IMR-90 (cell line): ENCODE measurements around the gene DCLK1.

ENCODE experiments used
- SMC3 ChIP-seq: fragments of 150-350 bp; IDR thresholded peaks from 2 replicates; pipeline ENCODE4 v1.6.1; 2016; ENCODE audit warnings: low read depth, mild to moderate bottlenecking, antibody characterized with exemption, low read length, moderate library complexity
- TF ChIP-seq, protein P1 (sequence below): conservative IDR thresholded peaks from 2 replicates; pipeline ENCODE4 v1.5.1; 2012; ENCODE audit warnings: mild to moderate bottlenecking, low read depth, low read length, improper control_type of control experiment

DNA sequence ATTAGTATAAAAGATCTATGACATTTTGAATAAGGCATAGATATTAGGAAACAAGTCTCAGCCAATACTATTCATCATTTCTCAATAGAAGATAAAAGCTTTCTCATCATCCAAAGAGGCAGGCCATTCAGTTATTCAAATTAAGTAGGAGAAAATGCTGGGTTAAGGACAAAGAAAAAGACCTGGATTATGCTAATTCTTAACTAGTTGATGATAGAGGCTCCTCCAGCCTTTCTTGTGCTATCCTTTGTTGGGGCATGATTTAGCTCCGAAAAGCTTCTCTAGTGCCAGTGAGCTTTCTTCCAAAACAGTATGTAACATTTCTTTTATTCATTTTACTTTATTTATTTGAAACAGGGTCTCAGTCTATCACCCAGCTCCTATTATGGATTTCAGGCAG, 223.0 kb downstream of the DCLK1 start:
- TF ChIP-seq, protein P1, sequence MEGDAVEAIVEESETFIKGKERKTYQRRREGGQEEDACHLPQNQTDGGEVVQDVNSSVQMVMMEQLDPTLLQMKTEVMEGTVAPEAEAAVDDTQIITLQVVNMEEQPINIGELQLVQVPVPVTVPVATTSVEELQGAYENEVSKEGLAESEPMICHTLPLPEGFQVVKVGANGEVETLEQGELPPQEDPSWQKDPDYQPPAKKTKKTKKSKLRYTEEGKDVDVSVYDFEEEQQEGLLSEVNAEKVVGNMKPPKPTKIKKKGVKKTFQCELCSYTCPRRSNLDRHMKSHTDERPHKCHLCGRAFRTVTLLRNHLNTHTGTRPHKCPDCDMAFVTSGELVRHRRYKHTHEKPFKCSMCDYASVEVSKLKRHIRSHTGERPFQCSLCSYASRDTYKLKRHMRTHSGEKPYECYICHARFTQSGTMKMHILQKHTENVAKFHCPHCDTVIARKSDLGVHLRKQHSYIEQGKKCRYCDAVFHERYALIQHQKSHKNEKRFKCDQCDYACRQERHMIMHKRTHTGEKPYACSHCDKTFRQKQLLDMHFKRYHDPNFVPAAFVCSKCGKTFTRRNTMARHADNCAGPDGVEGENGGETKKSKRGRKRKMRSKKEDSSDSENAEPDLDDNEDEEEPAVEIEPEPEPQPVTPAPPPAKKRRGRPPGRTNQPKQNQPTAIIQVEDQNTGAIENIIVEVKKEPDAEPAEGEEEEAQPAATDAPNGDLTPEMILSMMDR, result no peak
- no peak for TF ChIP-seq SMC3
